Prostate gland (tissue), 2 donors: ENCODE measurements around the gene GAGE12E. TPM values are rescaled to one million over a fixed set of nuclear protein-coding genes. Genes with fewer than 3 reads are reported as not detected.

ENCODE experiments used
- small RNA-seq, 2 donors: library from RNA; depleted of rRNA; stranded (forward); fragments of <200 nt; gene quantifications; one replicate each; pipeline ENCODE3, GENCODE V24; 2016
- total RNA-seq, 2 donors: library from RNA; depleted of rRNA; stranded (reverse); fragments of >200 nt; gene quantifications; one replicate each; pipeline ENCODE4 v1.1.0, GENCODE V29; 2016

GAGE12E gene
- total RNA-seq, 2 donors from 2014 or later: not detected

Small RNA genes within 50 kb of the gene (small RNA-seq; reads per million reads assigned to genes)
- 0 reads per million in 2 donors for gene GAGE12B

Other genes with a start within 250 kb of the GAGE12E start
- not detected for gene GAGE10, start 247.6 kb upstream of the GAGE12E start, total RNA-seq
- gene GAGE12J, start 229.3 kb upstream of the GAGE12E start, total RNA-seq: not detected
- not detected for gene GAGE13, start 219.7 kb upstream of the GAGE12E start, total RNA-seq
- gene GAGE12C, start 19.1 kb upstream of the GAGE12E start, total RNA-seq: not detected
- not detected for gene GAGE12D, start 9.6 kb upstream of the GAGE12E start, total RNA-seq
- 1 to 10 TPM in 1 of 2 donors, not detected in 1; 2.3 TPM for gene GAGE12F, start 9.6 kb downstream of the GAGE12E start, total RNA-seq
- gene GAGE12G, start 19.1 kb downstream of the GAGE12E start, total RNA-seq: not detected
- not detected for gene GAGE12H, start 28.7 kb downstream of the GAGE12E start, total RNA-seq
- not detected for gene GAGE2A, start 38.2 kb downstream of the GAGE12E start, total RNA-seq
- 1 to 10 TPM in 1 of 2 donors, not detected in 1; 9.8 TPM for gene GAGE1, start 47.7 kb downstream of the GAGE12E start, total RNA-seq
- gene PAGE1, start 144.7 kb downstream of the GAGE12E start, total RNA-seq: 1 to 10 TPM in 1 of 2 donors, not detected in 1; 8.9 TPM